Loucy (cell line): Measurements from ENCODE around the gene PALLD.

Source experiments
- H2AFZ ChIP-seq: fragments of 200-600 bp; sonication (generic); 2 replicates; pipeline ENCODE4 v1.6.0; 2016; ENCODE audit warnings: antibody characterized with exemption, mild to moderate bottlenecking, low read length, moderate library complexity
- H3F3A ChIP-seq: fragments of 200-600 bp; 2 replicates; pipeline ENCODE4 v1.6.0; 2016; ENCODE audit warnings: antibody characterized with exemption, low read depth, mild to moderate bottlenecking
- H3K27me3 ChIP-seq: fragments of 200-600 bp; sonication (generic); 2 replicates; pipeline ENCODE4 v1.6.1; 2014; ENCODE audit warnings: low read length, mild to moderate bottlenecking; ENCODE audit not compliant: insufficient read depth, poor library complexity, severe bottlenecking
- H3K36me3 ChIP-seq: fragments of 200-600 bp; sonication (generic); 2 replicates; pipeline ENCODE4 v1.6.1; 2016; ENCODE audit warnings: low read length; ENCODE audit not compliant: insufficient read depth
- H3K4me1 ChIP-seq: fragments of 200-600 bp; sonication (generic); 2 replicates; pipeline ENCODE4 v1.5.1; 2014; ENCODE audit warnings: low read length, mild to moderate bottlenecking; ENCODE audit not compliant: insufficient read depth, poor library complexity, severe bottlenecking
- H3K4me2 ChIP-seq: fragments of 200-600 bp; sonication (generic); 2 replicates; pipeline ENCODE4 v1.6.0; 2014; ENCODE audit warnings: antibody characterized with exemption, low read length, low read depth, mild to moderate bottlenecking; ENCODE audit not compliant: poor library complexity, severe bottlenecking
- H3K4me3 ChIP-seq: fragments of 200-600 bp; sonication (generic); 2 replicates; pipeline ENCODE4 v1.5.1; 2014; ENCODE audit warnings: low read length, mild to moderate bottlenecking, mixed read lengths; ENCODE audit not compliant: poor library complexity, severe bottlenecking
- H3K79me2 ChIP-seq: fragments of 200-600 bp; sonication (generic); 2 replicates; pipeline ENCODE4 v1.6.1; 2014; ENCODE audit warnings: low read length; ENCODE audit not compliant: insufficient read depth
- H3K9ac ChIP-seq: fragments of 200-600 bp; sonication (generic); 2 replicates; pipeline ENCODE4 v1.6.0; 2014; ENCODE audit warnings: mild to moderate bottlenecking, low read depth, low read length, moderate library complexity; ENCODE audit not compliant: poor library complexity, severe bottlenecking
- H3K9me2 ChIP-seq: fragments of 200-600 bp; sonication (generic); replicated peaks from 2 replicates; pipeline ENCODE4 v1.6.1; 2016; ENCODE audit warnings: low read depth, low read length, mixed read lengths
- H3K9me3 ChIP-seq: fragments of 200-600 bp; sonication (generic); 2 replicates; pipeline ENCODE4 v1.6.1; 2014; ENCODE audit warnings: mild to moderate bottlenecking, antibody characterized with exemption, low read length, low read depth; ENCODE audit not compliant: insufficient read depth
- H4K20me1 ChIP-seq: fragments of 200-600 bp; sonication (generic); 2 replicates; pipeline ENCODE4 v1.6.0; 2014; ENCODE audit warnings: antibody characterized with exemption, low read length, mild to moderate bottlenecking; ENCODE audit not compliant: insufficient read depth, poor library complexity, severe bottlenecking
- EZH2phosphoT487 ChIP-seq: fragments of 200-600 bp; IDR thresholded peaks from 2 replicates; pipeline ENCODE4 v1.6.1; 2018; ENCODE audit warnings: antibody characterized with exemption, mild to moderate bottlenecking, moderate library complexity, borderline replicate concordance
- TF ChIP-seq, protein P1 (sequence below): fragments of 200-600 bp; sonication (generic); conservative IDR thresholded peaks from 2 replicates; pipeline ENCODE4 v1.5.1; 2014; ENCODE audit warnings: mild to moderate bottlenecking, antibody characterized with exemption, low read length

Gene PALLD

DNA sequence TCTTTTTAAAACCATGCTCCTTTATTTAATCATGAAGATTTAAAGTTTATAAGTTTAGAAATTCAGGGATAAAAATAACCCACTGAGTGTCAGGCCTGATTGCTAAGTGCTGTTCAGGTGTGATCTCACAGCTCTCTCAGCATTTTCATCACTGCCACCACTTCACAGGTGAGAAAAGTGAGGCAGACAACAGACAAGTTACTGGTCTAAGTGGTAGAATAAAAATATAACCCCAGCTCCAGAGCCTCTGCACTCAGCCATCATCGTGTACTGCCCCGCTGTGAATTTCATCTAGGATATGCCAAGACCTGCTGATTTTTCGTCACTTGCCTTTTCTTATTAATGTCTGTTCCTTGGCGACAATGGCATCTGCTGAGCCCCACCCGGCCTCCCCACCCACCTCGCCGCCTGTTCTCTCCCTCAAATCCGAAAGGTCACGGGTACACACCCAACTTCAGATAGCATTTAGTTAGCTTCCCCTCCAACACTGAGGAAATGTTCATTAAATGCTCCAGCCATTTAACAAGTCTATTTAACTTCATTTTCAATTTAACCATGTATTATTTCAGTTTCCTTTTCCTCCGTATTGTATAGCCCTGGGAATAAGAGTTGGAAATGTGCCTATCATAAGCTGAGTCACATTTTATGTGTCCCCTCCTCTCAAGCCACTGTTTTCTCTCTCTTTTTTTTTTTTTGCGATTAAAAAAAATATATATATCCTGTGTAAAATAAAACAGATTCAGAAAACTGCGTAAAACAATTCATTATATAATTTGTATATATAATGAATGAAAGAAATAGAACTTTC is 276.7 kb downstream of the PALLD start:
- no peaks in the 10 kb centered on the region for H3K4me1 ChIP-seq
- no peaks in the 10 kb centered on the region for H3K79me2 ChIP-seq
- H3K9ac ChIP-seq: no peak overlapping the region
- H3K36me3 ChIP-seq: no peaks in the 10 kb centered on the region
- H3K27me3 ChIP-seq: no peaks in the 10 kb centered on the region
- H3K4me3 ChIP-seq: no peak overlapping the region
- no peaks in the 10 kb centered on the region for H4K20me1 ChIP-seq
- no peak overlapping the region for H2AFZ ChIP-seq
- H3F3A ChIP-seq: no peaks in the 10 kb centered on the region
- no peaks in the 10 kb centered on the region for H3K9me3 ChIP-seq
- TF ChIP-seq, protein P1, sequence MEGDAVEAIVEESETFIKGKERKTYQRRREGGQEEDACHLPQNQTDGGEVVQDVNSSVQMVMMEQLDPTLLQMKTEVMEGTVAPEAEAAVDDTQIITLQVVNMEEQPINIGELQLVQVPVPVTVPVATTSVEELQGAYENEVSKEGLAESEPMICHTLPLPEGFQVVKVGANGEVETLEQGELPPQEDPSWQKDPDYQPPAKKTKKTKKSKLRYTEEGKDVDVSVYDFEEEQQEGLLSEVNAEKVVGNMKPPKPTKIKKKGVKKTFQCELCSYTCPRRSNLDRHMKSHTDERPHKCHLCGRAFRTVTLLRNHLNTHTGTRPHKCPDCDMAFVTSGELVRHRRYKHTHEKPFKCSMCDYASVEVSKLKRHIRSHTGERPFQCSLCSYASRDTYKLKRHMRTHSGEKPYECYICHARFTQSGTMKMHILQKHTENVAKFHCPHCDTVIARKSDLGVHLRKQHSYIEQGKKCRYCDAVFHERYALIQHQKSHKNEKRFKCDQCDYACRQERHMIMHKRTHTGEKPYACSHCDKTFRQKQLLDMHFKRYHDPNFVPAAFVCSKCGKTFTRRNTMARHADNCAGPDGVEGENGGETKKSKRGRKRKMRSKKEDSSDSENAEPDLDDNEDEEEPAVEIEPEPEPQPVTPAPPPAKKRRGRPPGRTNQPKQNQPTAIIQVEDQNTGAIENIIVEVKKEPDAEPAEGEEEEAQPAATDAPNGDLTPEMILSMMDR: no peak
- no peak for TF ChIP-seq EZH2phosphoT487
- no peak overlapping the region for H3K4me2 ChIP-seq
- H3K9me2 ChIP-seq: no peaks in the 10 kb centered on the region

DNA sequence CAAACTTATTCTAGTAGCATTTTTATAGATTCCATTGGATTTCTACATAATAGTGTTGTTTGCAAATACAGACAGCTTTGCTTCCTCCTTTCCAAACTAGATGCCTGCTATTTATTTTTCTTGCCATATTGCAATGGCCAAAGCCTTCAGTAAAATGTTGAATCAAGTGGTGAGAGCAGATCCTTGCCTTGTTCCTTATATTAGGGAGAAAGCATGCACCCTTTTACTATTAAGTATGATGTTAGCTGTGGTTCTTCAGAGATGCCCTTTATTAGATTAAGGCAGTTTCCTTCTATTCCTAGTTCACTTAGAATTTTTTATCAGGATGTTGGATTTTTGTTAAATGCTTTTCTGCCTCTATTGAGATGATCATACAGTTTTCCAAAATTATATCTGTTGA is 279.5 kb downstream of the PALLD start:
- H3F3A ChIP-seq: no peaks in the 10 kb centered on the region

DNA sequence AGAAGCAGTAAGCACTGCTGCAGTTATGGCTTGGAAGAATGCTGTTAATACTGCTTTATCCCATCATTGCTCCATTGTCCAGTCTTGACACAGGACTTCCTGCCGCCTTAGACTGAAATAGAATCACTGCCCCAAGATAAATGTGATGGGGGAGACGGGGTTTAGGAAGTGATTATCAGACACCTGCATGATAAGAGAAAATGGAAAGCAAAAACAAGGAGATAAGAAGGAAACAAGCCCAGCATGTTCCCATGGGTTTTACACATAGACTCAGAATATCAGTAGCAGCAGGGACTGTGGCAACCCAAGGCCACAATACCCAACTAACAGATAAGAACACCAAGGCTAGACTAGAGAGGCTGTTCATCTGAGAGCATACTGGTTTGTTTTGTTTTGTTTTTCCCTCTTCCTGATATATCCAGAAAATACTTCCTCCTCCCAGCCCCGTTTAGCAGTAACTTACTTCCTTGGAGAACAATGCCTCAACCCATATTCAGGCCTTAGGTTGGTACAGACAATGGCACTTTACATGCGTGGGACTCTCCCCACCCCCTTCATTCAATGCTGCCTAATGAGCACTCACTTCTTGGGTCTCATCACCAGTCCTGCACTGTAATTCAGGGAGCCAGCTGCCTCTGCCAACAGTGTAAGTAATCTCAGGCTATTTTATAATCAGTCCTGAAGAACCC is 280.6 kb downstream of the PALLD start:
- no peaks in the 10 kb centered on the region for H3K9me2 ChIP-seq
- no peaks in the 10 kb centered on the region for H3K27me3 ChIP-seq
- no peaks in the 10 kb centered on the region for H3K36me3 ChIP-seq

More for the DNA sequence above, 279.5 kb downstream of the PALLD start:
- Histone ChIP-seq H4K20me1 (no peaks in the 10 kb centered on the region), H3K4me3 (no peak overlapping the region), H3K79me2 (no peaks in the 10 kb centered on the region), H3K9me3 (no peaks in the 10 kb centered on the region), H3K36me3 (no peaks in the 10 kb centered on the region), H2AFZ (no peak overlapping the region), H3K9ac (no peak overlapping the region), H3K27me3 (no peaks in the 10 kb centered on the region), H3K9me2 (no peaks in the 10 kb centered on the region), H3K4me2 (no peak overlapping the region), H3K4me1 (no peaks in the 10 kb centered on the region)
- TF ChIP-seq, protein P1: no peak
- no peak for TF ChIP-seq EZH2phosphoT487

More for the DNA sequence above, 280.6 kb downstream of the PALLD start:
- no peak overlapping the region for H3K4me2 ChIP-seq
- H3F3A ChIP-seq: no peaks in the 10 kb centered on the region
- H3K4me3 ChIP-seq: no peak overlapping the region
- H3K79me2 ChIP-seq: no peaks in the 10 kb centered on the region
- H2AFZ ChIP-seq: no peak overlapping the region
- no peak for TF ChIP-seq EZH2phosphoT487
- TF ChIP-seq, protein P1: no peak
- H3K9me3 ChIP-seq: no peaks in the 10 kb centered on the region
- H3K9ac ChIP-seq: no peak overlapping the region
- H3K4me1 ChIP-seq: no peaks in the 10 kb centered on the region
- no peaks in the 10 kb centered on the region for H4K20me1 ChIP-seq
